H1 (cell line): ENCODE data around the gene BTBD7. TPM values are rescaled to one million over a fixed set of nuclear protein-coding genes. Genes with fewer than 3 reads are reported as not detected.
A peak's percentile ranks its signal among the peaks of the same experiment; 100 is the strongest.

Source experiments
- CTCF ChIA-PET: fragments of 300-600 bp; sonication (Branson Sonifier 250); formaldehyde crosslinking; loops from one replicate; lab custom pipeline; 2021; ENCODE audit not compliant: partially characterized antibody; lab: Charles Lee
- POLR2A ChIA-PET: fragments of 300-600 bp; sonication (Branson Sonifier 250); formaldehyde crosslinking; loops from one replicate; lab custom pipeline; 2021; ENCODE audit warnings: inconsistent platforms; ENCODE audit not compliant: partially characterized antibody; lab: Charles Lee
- DNase-seq, 2 experiments: peaks; one replicate each; pipeline versions ENCODE4 v3.0.0 to v3.0.0-alpha.2; 2010 to 2022; ENCODE audit warnings: low spot score in 2 of 2, low read depth in 1 of 2, mixed read lengths in 1 of 2
- FAIRE-seq: peaks from 2 replicates; lab custom pipeline; 2011; peaks lifted over from hg19 to GRCh38; lab: Jason Lieb, UNC
- H2AFZ ChIP-seq: 2 replicates; pipeline ENCODE4 v1.8.1; 2012; ENCODE audit warnings: low read length, inconsistent platforms
- H2AK5ac ChIP-seq: 2 replicates; pipeline ENCODE4 v1.6.1; 2013; ENCODE audit warnings: low read depth, low read length
- H2BK120ac ChIP-seq: replicated peaks from 2 replicates; pipeline ENCODE3; 2013; ENCODE audit warnings: low read depth, low read length, inconsistent platforms
- H2BK12ac ChIP-seq: 2 replicates; pipeline ENCODE4 v1.6.1; 2013; ENCODE audit warnings: low read depth, low read length
- H2BK15ac ChIP-seq: 2 replicates; pipeline ENCODE4 v1.6.1; 2013; ENCODE audit warnings: low read length
- H2BK20ac ChIP-seq: 2 replicates; pipeline ENCODE4 v1.6.1; 2013; ENCODE audit warnings: low read length
- H2BK5ac ChIP-seq: 2 replicates; pipeline ENCODE4 v1.6.1; 2013; ENCODE audit warnings: low read depth, low read length
- H3K14ac ChIP-seq: 2 replicates; pipeline ENCODE4 v1.6.1; 2013; ENCODE audit warnings: inconsistent platforms; ENCODE audit not compliant: insufficient read length
- H3K18ac ChIP-seq: 2 replicates; pipeline ENCODE4 v1.6.1; 2013; ENCODE audit warnings: low read length; ENCODE audit errors: extremely low read depth
- H3K23ac ChIP-seq: 2 replicates; pipeline ENCODE4 v1.6.1; 2013; ENCODE audit warnings: inconsistent platforms; ENCODE audit not compliant: insufficient read length
- H3K23me2 ChIP-seq: 2 replicates; pipeline ENCODE4 v1.6.1; 2013; ENCODE audit warnings: low read depth, low read length
- H3K27ac ChIP-seq: 2 replicates; pipeline ENCODE4 v1.6.1; 2011; ENCODE audit warnings: low read depth, low read length, inconsistent platforms
- H3K27me3 ChIP-seq, 4 experiments: replicated peaks in 1 of 4; 1 replicate in 1 of 4; 2 replicates in 3 of 4; pipeline versions ENCODE4 v1.6.1 to v1.8.1; 2011 to 2013; ENCODE audit warnings: low read length in 3 of 4, mild to moderate bottlenecking in 3 of 4, inconsistent platforms in 2 of 4, mixed read lengths in 2 of 4, moderate library complexity in 1 of 4; ENCODE audit not compliant: control insufficient read depth in 3 of 4, insufficient read depth in 3 of 4; ENCODE audit errors: extremely low read depth in 1 of 4
- H3K36me3 ChIP-seq, 4 experiments: 2 replicates each; pipeline versions ENCODE4 v1.6.1 to v1.8.1; 2011 to 2013; ENCODE audit warnings: mild to moderate bottlenecking in 4 of 4, low read length in 3 of 4, moderate library complexity in 2 of 4, control low read depth in 1 of 4, inconsistent platforms in 1 of 4; ENCODE audit not compliant: insufficient read depth in 4 of 4, control insufficient read depth in 2 of 4
- H3K4ac ChIP-seq: replicated peaks from 2 replicates; pipeline ENCODE3; 2013; ENCODE audit warnings: low read length, low read depth, mixed read lengths, inconsistent platforms; ENCODE audit not compliant: insufficient read length
- H3K4me1 ChIP-seq, 4 experiments: replicated peaks in 1 of 4; 1 replicate in 1 of 4; 2 replicates in 3 of 4; pipeline versions ENCODE4 v1.6.1 to v1.8.1; 2011 to 2013; ENCODE audit warnings: low read length in 3 of 4, inconsistent platforms in 2 of 4, mixed read lengths in 1 of 4; ENCODE audit not compliant: insufficient read depth in 4 of 4, control insufficient read depth in 3 of 4
- H3K4me2 ChIP-seq, 2 experiments: 2 replicates each; pipeline versions ENCODE4 v1.6.1 to v1.8.1; 2011 to 2013; ENCODE audit warnings: low read depth in 2 of 2, low read length in 2 of 2, control low read depth in 1 of 2, inconsistent platforms in 1 of 2, mild to moderate bottlenecking in 1 of 2; ENCODE audit not compliant: insufficient read depth in 1 of 2
- H3K4me3 ChIP-seq, 4 experiments: fragments of 200-600, 300-600 bp in 1 of 4; sonication (generic), shearing (Covaris generic), sonication (Bioruptor Twin) in 1 of 4; 2 replicates each; pipeline versions ENCODE4 v1.5.1 to v1.8.1; 2011 to 2016; ENCODE audit warnings: low read length in 4 of 4, low read depth in 3 of 4, control low read depth in 2 of 4, inconsistent platforms in 2 of 4, mild to moderate bottlenecking in 2 of 4, mixed read lengths in 1 of 4, moderate library complexity in 1 of 4; ENCODE audit not compliant: insufficient read depth in 2 of 4; ENCODE audit errors: extremely low read depth in 1 of 4
- H3K56ac ChIP-seq: replicated peaks from 2 replicates; pipeline ENCODE3; 2013; ENCODE audit warnings: low read depth, mild to moderate bottlenecking, mixed read lengths, low read length, inconsistent platforms; ENCODE audit not compliant: insufficient read length
- H3K79me1 ChIP-seq: 2 replicates; pipeline ENCODE4 v1.6.1; 2013; ENCODE audit warnings: low read depth, low read length, control low read depth
- H3K79me2 ChIP-seq, 2 experiments: 2 replicates each; pipeline versions ENCODE4 v1.6.1 to v1.8.1; 2012 to 2013; ENCODE audit warnings: low read length in 2 of 2, mild to moderate bottlenecking in 2 of 2, inconsistent platforms in 1 of 2; ENCODE audit not compliant: insufficient read depth in 2 of 2, control insufficient read depth in 1 of 2
- H3K9ac ChIP-seq, 4 experiments: replicated peaks in 1 of 4; 1 replicate in 1 of 4; 2 replicates in 3 of 4; pipeline versions ENCODE4 v1.6.1 to v1.8.1; 2011 to 2013; ENCODE audit warnings: low read depth in 3 of 4, low read length in 3 of 4, control low read depth in 2 of 4, mild to moderate bottlenecking in 2 of 4, moderate library complexity in 2 of 4, inconsistent platforms in 1 of 4; ENCODE audit errors: extremely low read depth in 1 of 4
- H3K9me3 ChIP-seq, 2 experiments: 2 replicates each; pipeline versions ENCODE4 v1.6.1 to v1.8.1; 2012 to 2013; ENCODE audit warnings: mild to moderate bottlenecking in 2 of 2, moderate library complexity in 2 of 2, control low read depth in 1 of 2, inconsistent platforms in 1 of 2, low read depth in 1 of 2, low read length in 1 of 2, mixed read lengths in 1 of 2; ENCODE audit not compliant: insufficient read depth in 2 of 2
- H4K20me1 ChIP-seq, 2 experiments: replicated peaks in 1 of 2; 2 replicates each; pipeline versions ENCODE3 to v1.8.1; 2011 to 2013; ENCODE audit warnings: inconsistent platforms in 2 of 2, low read length in 2 of 2, mild to moderate bottlenecking in 1 of 2; ENCODE audit not compliant: insufficient read depth in 2 of 2, control insufficient read depth in 1 of 2
- H4K5ac ChIP-seq: 2 replicates; pipeline ENCODE4 v1.6.1; 2013; ENCODE audit warnings: low read length, low read depth, mixed read lengths, inconsistent platforms; ENCODE audit not compliant: insufficient read length
- H4K8ac ChIP-seq: 2 replicates; pipeline ENCODE4 v1.8.0; 2013; ENCODE audit warnings: mild to moderate bottlenecking, moderate library complexity, low read length, inconsistent platforms; ENCODE audit not compliant: insufficient read depth; ENCODE audit errors: extremely low read depth
- H4K91ac ChIP-seq: replicated peaks from 2 replicates; pipeline ENCODE3; 2013; ENCODE audit warnings: low read length, mixed read lengths, inconsistent platforms; ENCODE audit not compliant: insufficient read length
- RAD21 ChIP-seq, 2 experiments: IDR thresholded peaks in 1 of 2; conservative IDR thresholded peaks in 1 of 2; 2 replicates each; pipeline ENCODE4 v1.6.1; 2011; ENCODE audit warnings: low read depth in 2 of 2, low read length in 2 of 2, improper control_type of control experiment in 1 of 2, inconsistent platforms in 1 of 2, mild to moderate bottlenecking in 1 of 2, moderate library complexity in 1 of 2
- RNF2 ChIP-seq: fragments of 200-900, 300-1000 bp; sonication (generic); IDR thresholded peaks from 2 replicates; pipeline ENCODE4 v1.7.1; 2016; ENCODE audit warnings: borderline replicate concordance, low read depth, mild to moderate bottlenecking, antibody characterized with exemption, low read length; ENCODE audit not compliant: poor library complexity, severe bottlenecking; ENCODE audit errors: missing control alignments
- WGBS, 2 experiments: shearing (Covaris generic) in 1 of 2; methylation state at CpG; one replicate each; pipeline versions ENCODE4 v1.1.6 to v1.1.7; 2013 to 2015; ENCODE audit warnings: low lambda C conversion rate in 2 of 2, mixed read lengths in 2 of 2, inconsistent platforms in 1 of 2, low coverage in 1 of 2, missing lambda C conversion rate in 1 of 2; ENCODE audit not compliant: insufficient replicate concordance in 2 of 2, insufficient coverage in 1 of 2, insufficient read length in 1 of 2; ENCODE audit errors: extremely low coverage in 1 of 2, missing lambda C conversion rate in 1 of 2; 5-methylcytosine and 5-hydroxymethylcytosine counted together
- polyA plus RNA-seq, 7 experiments: library from polyadenylated mRNA; depleted of rRNA in 3 of 7; stranded (reverse) in 5 of 7; unstranded in 2 of 7; fragments of >200 nt in 5 of 7; fragments of 200-250 nt in 2 of 7; gene quantifications; 1 replicate in 5 of 7; 2 replicates in 1 of 7; 4 replicates in 1 of 7; pipeline versions ENCODE4 v1.2.1 to v1.2.3, GENCODE V29; 2011 to 2013; ENCODE audit warnings: missing spikeins in 2 of 7, mixed read lengths in 2 of 7
- total RNA-seq: library from RNA; stranded (reverse); fragmentation: NEBNext Ultra II Directional; extraction: Animal tissue kit (Norgen Biotek cat#: 25700); gene quantifications from 2 replicates; pipeline ENCODE4 v1.2.1, GENCODE V29; 2021
- TF ChIP-seq, protein P1 (sequence below), 3 experiments: IDR thresholded peaks; 1 replicate in 2 of 3; 2 replicates in 1 of 3; pipeline versions ENCODE4 v1.5.1 to v1.6.1; 2011; ENCODE audit warnings: low read length in 3 of 3, mild to moderate bottlenecking in 3 of 3, inconsistent platforms in 2 of 3, low read depth in 1 of 3, moderate library complexity in 1 of 3; ENCODE audit not compliant: insufficient read depth in 1 of 3; ENCODE audit errors: control extremely low read depth in 1 of 3

BTBD7 gene
- total and polyA plus RNA-seq, 2 of the 8 experiments (the other 6 are each of a cell fraction or from before 2014, with no cell fraction given), result 12.1 to 46.1 TPM

DNA sequence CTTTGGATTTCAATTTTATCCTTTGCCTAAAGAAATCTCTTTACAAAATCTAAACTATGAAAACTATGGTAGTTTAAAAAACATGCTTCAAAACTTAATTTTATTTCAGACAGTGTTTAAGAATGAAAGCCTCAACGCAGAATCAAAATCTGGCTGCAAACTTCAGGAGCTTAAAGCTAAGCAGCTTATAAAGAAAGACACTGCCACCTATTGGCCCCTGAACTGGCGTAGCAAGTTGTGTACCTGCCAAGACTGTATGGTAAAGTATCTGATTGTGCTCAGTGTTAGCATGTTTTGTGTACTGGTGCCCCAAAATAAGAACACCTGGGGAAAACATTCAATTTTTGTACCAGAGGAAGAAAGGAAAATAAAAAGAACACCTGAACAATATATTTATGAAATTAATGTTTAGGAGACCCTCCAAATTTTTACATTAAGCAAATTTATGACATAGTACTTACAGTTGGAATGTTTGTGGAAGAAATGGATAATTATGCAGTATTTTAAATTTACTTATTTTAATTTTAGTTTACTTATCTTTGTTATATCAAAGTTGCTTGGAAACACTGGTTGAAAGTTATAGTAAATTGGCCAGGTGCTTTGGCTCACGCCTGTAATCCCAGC, 113.6 kb downstream of the BTBD7 start:
- DNase-seq (no peak), FAIRE-seq (peak; percentile 57)
- Histone ChIP-seq H3K79me1 (no peaks in the 10 kb centered on the region), H2BK5ac (no peak overlapping the region), H4K5ac (no peak overlapping the region), H4K8ac (no peak overlapping the region), H2AFZ (no peak overlapping the region), H4K20me1 (no peaks in the 10 kb centered on the region), H3K9me3 (no peaks in the 10 kb centered on the region), H3K79me2 (no peaks in the 10 kb centered on the region), H2BK15ac (no peak overlapping the region), H3K23ac (no peak overlapping the region), H3K9ac (no peak overlapping the region), H3K27me3 (no peaks in the 10 kb centered on the region), H3K23me2 (no peaks in the 10 kb centered on the region), H2BK120ac (no peak overlapping the region), H3K4me2 (no peak overlapping the region), H3K4ac (no peak overlapping the region), H4K91ac (no peak overlapping the region), H3K56ac (no peak overlapping the region), H2BK12ac (no peak overlapping the region), H3K4me1 (no peaks in the 10 kb centered on the region), H3K4me3 (no peak overlapping the region), H3K27ac (no peak overlapping the region), H3K14ac (no peak overlapping the region), H2BK20ac (no peak overlapping the region), H3K36me3 (peaks cover 5 to 38% (median 22%) of the 10 kb centered on the region in 4 experiments; a peak in 7 of 8 replicates), H2AK5ac (no peak overlapping the region), H3K18ac (no peak overlapping the region)
- ChIA-PET CTCF (interaction anchor here (0.5 to 4.6 kb wide), 20 partner anchors 9 to 1225 kb away, joined by 3 to 27 read pairs (median 3); partner anchors contain the start of genes GON7 and UBR7), POLR2A (interaction anchor here (0.6 to 1.5 kb wide), 2 partner anchors 10 to 229 kb away, joined by 3 to 9 read pairs; no protein-coding TSS in a partner anchor)
- TF ChIP-seq RNF2 (no peak), RAD21 (IDR thresholded peaks at IDR 0.05 in 1 of 2, conservative IDR thresholded peaks at IDR 0.05 in 1 of 2; ENCODE audit: low read depth in 2 of 2, low read length in 2 of 2) (peak; percentile 76 to 86)
- TF ChIP-seq, protein P1, sequence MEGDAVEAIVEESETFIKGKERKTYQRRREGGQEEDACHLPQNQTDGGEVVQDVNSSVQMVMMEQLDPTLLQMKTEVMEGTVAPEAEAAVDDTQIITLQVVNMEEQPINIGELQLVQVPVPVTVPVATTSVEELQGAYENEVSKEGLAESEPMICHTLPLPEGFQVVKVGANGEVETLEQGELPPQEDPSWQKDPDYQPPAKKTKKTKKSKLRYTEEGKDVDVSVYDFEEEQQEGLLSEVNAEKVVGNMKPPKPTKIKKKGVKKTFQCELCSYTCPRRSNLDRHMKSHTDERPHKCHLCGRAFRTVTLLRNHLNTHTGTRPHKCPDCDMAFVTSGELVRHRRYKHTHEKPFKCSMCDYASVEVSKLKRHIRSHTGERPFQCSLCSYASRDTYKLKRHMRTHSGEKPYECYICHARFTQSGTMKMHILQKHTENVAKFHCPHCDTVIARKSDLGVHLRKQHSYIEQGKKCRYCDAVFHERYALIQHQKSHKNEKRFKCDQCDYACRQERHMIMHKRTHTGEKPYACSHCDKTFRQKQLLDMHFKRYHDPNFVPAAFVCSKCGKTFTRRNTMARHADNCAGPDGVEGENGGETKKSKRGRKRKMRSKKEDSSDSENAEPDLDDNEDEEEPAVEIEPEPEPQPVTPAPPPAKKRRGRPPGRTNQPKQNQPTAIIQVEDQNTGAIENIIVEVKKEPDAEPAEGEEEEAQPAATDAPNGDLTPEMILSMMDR (IDR thresholded peaks at IDR 0.05; ENCODE audit: control extremely low read depth in 1 of 3, insufficient read depth in 1 of 3, low read depth in 1 of 3, low read length in 3 of 3), result peak in 2 of 3 experiments; percentile 72 to 77; a peak in 3 of 4 replicates
- 82% methylated on average over 3 of the region's 3 CpGs; no CpG with 5 or more reads in 1 of the 2 experiments for WGBS, 2 experiments
